ENCODE data around the gene ZBTB45. TPM values are rescaled to one million over a fixed set of nuclear protein-coding genes. Genes with fewer than 3 reads are reported as not detected.

The ZBTB45 gene
- total and polyA plus RNA-seq, 10 donors: 4.0 to 16.0 (median 12.0) TPM

- Histone ChIP-seq H3K27me3 (replicated peaks in 1 of 7) (no peaks in the 10 kb centered on the region), H3K36me3 (peaks cover 0 to 49% (median 41%) of the 10 kb centered on the region in 6 donors), H3K27ac (peak overlapping the region in 6 of 8 donors; percentile 95 to 100 (median 99)), H3K9me3 (no peaks in the 10 kb centered on the region), H3K4me1 (peaks cover 36 to 75% (median 61%) of the 10 kb centered on the region in 6 donors), H3K4me3 (peak overlapping the region in 2 of 8 donors; percentile 73 to 90)
- TF ChIP-seq POLR2AphosphoS5 (IDR thresholded peaks at IDR 0.05): no peak
- TF ChIP-seq CTCF (IDR thresholded peaks at IDR 0.05 in 8 of 11, conservative IDR thresholded peaks at IDR 0.05 in 3 of 11): no peak
- no peak for TF ChIP-seq POLR2A (IDR thresholded peaks at IDR 0.05)
- WGBS, 5 donors: 79 to 86% (median 81%) methylated on average over 16 of the region's 16 CpGs
- intact Hi-C loops (cut with DNase I; ENCODE audit: low total_unique reads): no loop called here
- peak; percentile 84 for DNase-seq
Measured at GRCh38 chr19:58555920-58556621, 36.5 kb upstream of the ZBTB45 start.

GRCh38 chr19:58555369-58555885 is 35.8 kb upstream of the ZBTB45 start:
- Histone ChIP-seq H3K4me3 (peak overlapping the region; percentile 4 to 90 (median 72)), H3K9me3 (no peaks in the 10 kb centered on the region), H3K4me1 (peaks cover 36 to 69% (median 58%) of the 10 kb centered on the region in 6 donors), H3K27ac (peak overlapping the region; percentile 95 to 100 (median 97)), H3K36me3 (peaks cover 0 to 55% (median 47%) of the 10 kb centered on the region in 6 donors), H3K27me3 (replicated peaks in 1 of 7) (no peaks in the 10 kb centered on the region)
- whole genome bisulfite sequencing, 5 donors: 39 to 52% (median 47%) methylated on average over 4 of the region's 4 CpGs
- TF ChIP-seq CTCF (IDR thresholded peaks at IDR 0.05 in 8 of 11, conservative IDR thresholded peaks at IDR 0.05 in 3 of 11) (no peak), POLR2AphosphoS5 (IDR thresholded peaks at IDR 0.05) (no peak), POLR2A (IDR thresholded peaks at IDR 0.05) (no peak)
- DNase-seq: no peak
- intact Hi-C loops (cut with DNase I; ENCODE audit: low total_unique reads): no loop called here

- intact Hi-C loops (cut with DNase I; ENCODE audit: low total_unique reads): no loop called here
- Histone ChIP-seq H3K9me3 (no peaks in the 10 kb centered on the region), H3K27me3 (replicated peaks in 1 of 7) (no peaks in the 10 kb centered on the region), H3K4me1 (peaks cover 34 to 62% (median 51%) of the 10 kb centered on the region in 6 donors), H3K4me3 (peak within 1 kb of the TSS; percentile 62 to 90 (median 72)), H3K27ac (peak within 1 kb of the TSS; percentile 95 to 100 (median 98)), H3K36me3 (peaks cover 3 to 62% (median 54%) of the 10 kb centered on the region in 6 donors)
- DNase-seq: peak; percentile 100
- 1% methylated on average over 33 to 69 of the region's 69 CpGs for WGBS, 5 donors
- TF ChIP-seq POLR2A (IDR thresholded peaks at IDR 0.05) (peak in 2 of 3 donors; percentile 29 to 34), CTCF (IDR thresholded peaks at IDR 0.05 in 8 of 11, conservative IDR thresholded peaks at IDR 0.05 in 3 of 11) (peak in 1 of 11 experiments; percentile 18), POLR2AphosphoS5 (IDR thresholded peaks at IDR 0.05) (peak; percentile 94 to 97 (median 96))
Measured at GRCh38 chr19:58554494-58555368, 35.1 kb upstream of the ZBTB45 start, which contains the start of gene CHMP2A. Gene CHMP2A, minus strand, starts transcription at chr19:58555105. Its CDS starts 893 bp downstream, at chr19:58554212.

Data from spleen (tissue), 11 donors.